ENCODE results near the gene HAND2.

Gene HAND2

DNA sequence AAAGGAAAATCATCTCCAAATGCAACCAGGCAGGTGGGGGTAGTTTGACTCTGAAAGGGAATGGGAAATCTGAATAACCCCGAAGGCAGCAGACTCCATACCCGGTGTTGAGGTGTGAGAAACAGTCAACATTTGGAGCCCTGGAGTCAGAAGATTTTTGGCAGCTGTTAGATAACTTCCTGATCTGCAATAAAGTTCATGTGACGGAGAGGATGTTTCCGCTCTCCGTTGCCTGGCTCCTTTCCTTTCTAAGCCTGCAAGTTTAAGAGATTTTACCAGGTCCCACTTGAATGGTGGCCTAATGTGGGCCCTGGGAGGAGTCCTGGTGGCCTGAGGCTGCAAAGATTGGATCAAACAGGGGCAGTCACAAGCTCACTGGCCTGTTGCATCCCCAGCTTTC lies 27.7 kb downstream of the HAND2 start:
- DNase-seq = no peak
- no peak for TF ChIP-seq CTCF (IDR thresholded peaks at IDR 0.05; ENCODE audit: low read depth, low read length)
- H3K9me3 ChIP-seq = no peaks in the 10 kb centered on the region
- H3K4me1 ChIP-seq = peaks cover 14% of the 10 kb centered on the region
- H3K4me3 ChIP-seq (ENCODE audit: low read depth, low read length) = no peak overlapping the region
- no peaks in the 10 kb centered on the region for H3K27me3 ChIP-seq
- H3K36me3 ChIP-seq = no peaks in the 10 kb centered on the region; the same call in 1 of the 2 replicates

- no peak overlapping the region for H3K4me3 ChIP-seq (ENCODE audit: low read depth, low read length)
Observed at GRCh38 chr4:173501592-173502150, 28.4 kb downstream of the HAND2 start.

DNA sequence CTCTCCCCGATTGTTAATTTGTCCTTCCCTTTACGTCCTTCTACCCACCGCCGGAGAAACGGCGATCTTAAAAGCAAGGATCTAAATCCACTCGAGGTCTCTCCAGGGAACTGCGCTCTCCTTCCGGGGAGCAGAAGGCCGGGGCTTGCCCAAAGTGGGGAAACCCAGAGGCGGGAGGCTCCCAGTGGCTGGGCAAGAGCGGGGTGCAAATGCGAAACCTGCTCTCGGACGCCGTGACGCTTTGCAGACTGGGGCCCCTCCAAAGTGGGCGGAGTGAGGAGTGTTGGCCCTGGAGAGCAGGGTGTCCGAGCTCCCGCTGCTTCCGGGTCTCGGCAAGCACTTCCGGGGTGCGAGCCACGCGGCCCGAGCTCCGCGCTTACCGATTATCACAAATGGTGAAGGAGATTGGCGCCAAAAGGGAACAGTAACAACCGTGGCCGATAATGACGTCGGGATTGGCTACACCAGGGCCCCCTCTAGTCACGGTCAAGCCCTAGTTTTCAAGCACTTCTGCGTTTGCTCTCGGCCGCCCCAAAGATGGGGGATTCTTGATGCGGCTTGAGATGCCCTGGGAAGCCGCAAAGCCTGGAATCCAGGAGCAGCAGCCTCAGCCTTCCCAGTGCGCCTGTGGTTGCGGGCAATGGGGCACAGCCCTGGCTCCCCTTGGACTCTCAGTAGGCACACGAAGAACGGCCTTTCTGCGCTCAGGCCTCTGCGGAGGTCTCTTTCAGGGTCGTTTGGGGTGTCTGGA lies 29.0 kb downstream of the HAND2 start:
- H3K4me3 ChIP-seq (ENCODE audit: low read depth, low read length) = no peak overlapping the region
- no peaks in the 10 kb centered on the region for H3K27me3 ChIP-seq
- H3K9me3 ChIP-seq = no peaks in the 10 kb centered on the region
- TF ChIP-seq CTCF (IDR thresholded peaks at IDR 0.05; ENCODE audit: low read depth, low read length) = no peak
- DNase-seq = no peak
- no peaks in the 10 kb centered on the region for H3K36me3 ChIP-seq
- H3K4me1 ChIP-seq = peaks cover 7% of the 10 kb centered on the region

More at GRCh38 chr4:173501592-173502150, 28.4 kb downstream of the HAND2 start:
- Histone ChIP-seq H3K36me3 (no peaks in the 10 kb centered on the region; the same call in 1 of the 2 replicates), H3K27me3 (no peaks in the 10 kb centered on the region), H3K9me3 (no peaks in the 10 kb centered on the region), H3K4me1 (peaks cover 14% of the 10 kb centered on the region)
- no peak for TF ChIP-seq CTCF (IDR thresholded peaks at IDR 0.05; ENCODE audit: low read depth, low read length)
- no peak for DNase-seq

GRCh38 chr4:173499658-173500535 lies 30.1 kb downstream of the HAND2 start:
- no peaks in the 10 kb centered on the region for H3K27me3 ChIP-seq
- no peak overlapping the region for H3K4me3 ChIP-seq (ENCODE audit: low read depth, low read length)

GRCh38 chr4:173498771-173499170 lies 31.3 kb downstream of the HAND2 start:
- Histone ChIP-seq H3K4me3 (ENCODE audit: low read depth, low read length) (no peak overlapping the region), H3K4me1 (no peaks in the 10 kb centered on the region; the same call in 1 of the 2 replicates), H3K36me3 (no peaks in the 10 kb centered on the region), H3K27me3 (no peaks in the 10 kb centered on the region), H3K9me3 (no peaks in the 10 kb centered on the region)
- DNase-seq = no peak
- TF ChIP-seq CTCF (IDR thresholded peaks at IDR 0.05; ENCODE audit: low read depth, low read length) = no peak

More at GRCh38 chr4:173499658-173500535, 30.1 kb downstream of the HAND2 start:
- Histone ChIP-seq H3K9me3 (no peaks in the 10 kb centered on the region), H3K36me3 (no peaks in the 10 kb centered on the region), H3K4me1 (peaks cover 5% of the 10 kb centered on the region; the same call in 1 of the 2 replicates)
- TF ChIP-seq CTCF (IDR thresholded peaks at IDR 0.05; ENCODE audit: low read depth, low read length) = no peak
- no peak for DNase-seq
